NCI-H1930 (cell line): Measurements from ENCODE around the gene SH3BGRL2.
"Not testable (repeated sequence)": the region's sequence is repeated elsewhere in the genome, so short reads cannot be mapped to it uniquely, and the experiment has no call there.

Source experiments
- DNase-seq, 2 experiments: peaks; one replicate each; lab custom pipeline; 2025; lab: John Stamatoyannopoulos, UW

The SH3BGRL2 gene

GRCh38 chr6:79745282-79745681, 114.2 kb downstream of the SH3BGRL2 start:
- DNase-seq: not testable (repeated sequence)

GRCh38 chr6:79746325-79746724, 115.2 kb downstream of the SH3BGRL2 start:
- DNase-seq: not testable (repeated sequence)

- DNase-seq: no peak
Observed at GRCh38 chr6:79750806-79751205, 119.7 kb downstream of the SH3BGRL2 start.
